Mesenchymal stem cell (in vitro differentiated cells and primary cell): Measurements from ENCODE around the gene CCDC148.

Experiments
- DNase-seq: peaks from one replicate; pipeline ENCODE4 v3.0.0-alpha.2; 2013
- H2AFZ ChIP-seq: one replicate; pipeline ENCODE4 v1.6.1; 2013; ENCODE audit warnings: low read depth, mild to moderate bottlenecking, control low read depth, inconsistent platforms, low read length, moderate library complexity
- H2AK5ac ChIP-seq: 2 replicates; pipeline ENCODE4 v1.6.1; 2013; ENCODE audit warnings: low read length, moderate library complexity, mild to moderate bottlenecking, inconsistent platforms; ENCODE audit not compliant: severe bottlenecking
- H2BK120ac ChIP-seq: one replicate; pipeline ENCODE4 v1.6.1; 2013; ENCODE audit warnings: low read depth, mild to moderate bottlenecking, inconsistent platforms, low read length, moderate library complexity
- H2BK12ac ChIP-seq, 2 experiments: one replicate each; pipeline ENCODE4 v1.6.1; 2013; ENCODE audit warnings: inconsistent platforms in 2 of 2, low read length in 2 of 2, mild to moderate bottlenecking in 2 of 2, moderate library complexity in 2 of 2, control low read depth in 1 of 2
- H2BK15ac ChIP-seq: one replicate; pipeline ENCODE4 v1.6.1; 2013; ENCODE audit warnings: mild to moderate bottlenecking, low read depth, inconsistent platforms; ENCODE audit not compliant: poor library complexity, severe bottlenecking
- H2BK5ac ChIP-seq: 2 replicates; pipeline ENCODE4 v1.6.1; 2013; ENCODE audit warnings: low read depth, mild to moderate bottlenecking, low read length, control low read depth, inconsistent platforms; ENCODE audit not compliant: poor library complexity, severe bottlenecking
- H3K14ac ChIP-seq, 2 experiments: one replicate each; pipeline ENCODE4 v1.6.1; 2013; ENCODE audit warnings: inconsistent platforms in 2 of 2, low read length in 2 of 2, control low read depth in 1 of 2, mild to moderate bottlenecking in 1 of 2, moderate library complexity in 1 of 2
- H3K18ac ChIP-seq, 2 experiments: one replicate each; pipeline ENCODE4 v1.6.1; 2013; ENCODE audit warnings: inconsistent platforms in 2 of 2, low read length in 2 of 2, control low read depth in 1 of 2, low read depth in 1 of 2, mild to moderate bottlenecking in 1 of 2
- H3K23ac ChIP-seq, 2 experiments: one replicate each; pipeline ENCODE4 v1.6.1; 2013; ENCODE audit warnings: inconsistent platforms in 2 of 2, low read length in 2 of 2, mild to moderate bottlenecking in 2 of 2, moderate library complexity in 2 of 2, control low read depth in 1 of 2
- H3K27ac ChIP-seq: 2 replicates; pipeline ENCODE4 v1.5.1; 2013; ENCODE audit warnings: mild to moderate bottlenecking, moderate library complexity, low read length, control low read depth, inconsistent platforms; ENCODE audit not compliant: poor library complexity, severe bottlenecking
- H3K27me3 ChIP-seq, 2 experiments: 2 replicates each; pipeline versions ENCODE4 v1.6.1 to v1.7.0; 2013; ENCODE audit warnings: low read length in 2 of 2, mild to moderate bottlenecking in 2 of 2, moderate library complexity in 2 of 2, control low read depth in 1 of 2, inconsistent platforms in 1 of 2; ENCODE audit not compliant: control insufficient read depth in 1 of 2, insufficient read depth in 1 of 2
- H3K36me3 ChIP-seq, 2 experiments: 2 replicates each; pipeline versions ENCODE4 v1.6.1 to v1.7.0; 2013; ENCODE audit warnings: low read length in 2 of 2, control low read depth in 1 of 2, inconsistent platforms in 1 of 2, low read depth in 1 of 2, mild to moderate bottlenecking in 1 of 2; ENCODE audit not compliant: insufficient read depth in 2 of 2, control insufficient read depth in 1 of 2
- H3K4ac ChIP-seq, 2 experiments: one replicate each; pipeline ENCODE4 v1.6.1; 2013; ENCODE audit warnings: inconsistent platforms in 2 of 2, low read length in 2 of 2, mild to moderate bottlenecking in 2 of 2, moderate library complexity in 2 of 2, control low read depth in 1 of 2, low read depth in 1 of 2
- H3K4me1 ChIP-seq: 2 replicates; pipeline ENCODE4 v1.6.1; 2013; ENCODE audit warnings: low read depth, low read length, control low read depth; ENCODE audit not compliant: control insufficient read depth, insufficient read depth
- H3K4me2 ChIP-seq: 2 replicates; pipeline ENCODE4 v1.6.1; 2013; ENCODE audit warnings: low read length, mild to moderate bottlenecking, inconsistent platforms; ENCODE audit not compliant: poor library complexity, severe bottlenecking
- H3K4me3 ChIP-seq, 2 experiments: 2 replicates each; pipeline versions ENCODE4 v1.5.1 to v1.7.0; 2013; ENCODE audit warnings: low read length in 2 of 2, mild to moderate bottlenecking in 2 of 2, control low read depth in 1 of 2, low read depth in 1 of 2; ENCODE audit not compliant: insufficient read depth in 1 of 2
- H3K79me1 ChIP-seq: replicated peaks from 2 replicates; pipeline ENCODE4 v1.6.1; 2013; ENCODE audit warnings: mild to moderate bottlenecking, control low read depth, low read length, inconsistent platforms; ENCODE audit not compliant: poor library complexity, severe bottlenecking
- H3K9ac ChIP-seq: 2 replicates; pipeline ENCODE4 v1.7.0; 2013; ENCODE audit warnings: mild to moderate bottlenecking, low read length, moderate library complexity
- H3K9me3 ChIP-seq: 2 replicates; pipeline ENCODE4 v1.7.0; 2013; ENCODE audit warnings: mild to moderate bottlenecking, low read length; ENCODE audit not compliant: control insufficient read depth
- H4K8ac ChIP-seq: one replicate; pipeline ENCODE4 v1.6.1; 2013; ENCODE audit warnings: inconsistent platforms, mild to moderate bottlenecking, low read length, moderate library complexity
- H4K91ac ChIP-seq: one replicate; pipeline ENCODE4 v1.6.1; 2013; ENCODE audit warnings: mild to moderate bottlenecking, low read length, inconsistent platforms
- WGBS: methylation state at CpG from one replicate; pipeline ENCODE4 v1.1.7; 2013; ENCODE audit warnings: mixed read lengths; 5-methylcytosine and 5-hydroxymethylcytosine counted together

CCDC148 gene

DNA sequence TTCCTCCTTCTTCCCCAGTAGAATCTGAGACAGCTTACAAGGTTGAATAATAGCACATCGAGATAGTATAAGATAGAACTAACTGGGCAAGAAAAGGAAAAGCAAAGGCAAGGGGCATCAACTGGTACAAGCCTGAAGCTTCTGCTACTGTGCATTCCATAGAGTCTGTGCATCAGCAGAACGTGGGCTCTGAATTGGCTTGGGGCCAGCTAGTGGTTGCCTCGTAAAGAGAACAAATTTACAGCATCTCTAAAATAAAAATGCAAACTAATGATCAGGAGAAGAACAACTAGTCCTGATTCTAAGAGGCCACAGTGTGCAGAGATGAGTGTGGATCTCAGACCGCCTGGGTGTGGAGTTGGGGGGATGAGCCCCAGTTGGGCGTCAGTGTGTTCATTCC, 318.3 kb downstream of the CCDC148 start:
- Histone ChIP-seq H3K27me3 (no peaks in the 10 kb centered on the region), H3K14ac (no peak overlapping the region), H3K9me3 (no peaks in the 10 kb centered on the region), H2BK12ac (no peak overlapping the region), H2BK5ac (no peak overlapping the region), H3K4me2 (no peak overlapping the region), H3K79me1 (no peaks in the 10 kb centered on the region), H3K18ac (no peak overlapping the region), H4K91ac (no peak overlapping the region), H3K23ac (no peak overlapping the region), H3K9ac (no peak overlapping the region), H3K4me1 (no peaks in the 10 kb centered on the region), H2AK5ac (no peak overlapping the region), H3K27ac (no peak overlapping the region), H3K36me3 (no peaks in the 10 kb centered on the region), H2AFZ (no peak overlapping the region), H2BK15ac (no peak overlapping the region), H3K4me3 (no peak overlapping the region), H2BK120ac (no peak overlapping the region), H4K8ac (no peak overlapping the region), H3K4ac (no peak overlapping the region)
- WGBS, result 84% methylated on average over 4 of the region's 5 CpGs
- DNase-seq, result no peak

DNA sequence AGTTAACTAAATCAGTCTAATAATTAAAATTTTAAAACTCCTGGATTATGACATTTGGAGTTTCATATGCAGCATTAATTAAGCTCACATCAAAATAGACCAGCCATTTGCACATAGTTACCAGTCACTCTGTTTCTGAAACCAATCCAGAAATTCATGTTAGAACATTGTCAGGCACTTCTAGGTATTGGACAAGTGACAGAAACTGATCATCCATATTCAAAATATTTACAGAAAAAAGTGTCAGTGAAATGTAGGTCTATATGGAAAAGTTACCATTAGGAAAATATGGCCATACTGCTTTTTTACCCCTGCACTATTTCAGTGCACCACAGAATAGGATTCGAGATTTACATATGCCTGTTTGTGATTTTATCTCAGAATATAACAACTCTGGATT, 321.5 kb downstream of the CCDC148 start:
- H3K9ac ChIP-seq, result no peak overlapping the region
- no peak overlapping the region for H3K18ac ChIP-seq
- no peak overlapping the region for H3K4me2 ChIP-seq
- no peak for DNase-seq
- H3K14ac ChIP-seq, result no peak overlapping the region
- H2BK12ac ChIP-seq, result no peak overlapping the region
- no peaks in the 10 kb centered on the region for H3K27me3 ChIP-seq
- no peak overlapping the region for H4K91ac ChIP-seq
- H3K27ac ChIP-seq, result no peak overlapping the region
- H3K4me3 ChIP-seq, result no peak overlapping the region
- no peak overlapping the region for H3K23ac ChIP-seq
- no peaks in the 10 kb centered on the region for H3K36me3 ChIP-seq
- WGBS, result 87% methylated on average over 1 of the region's 1 CpG
- H2BK15ac ChIP-seq, result no peak overlapping the region
- no peak overlapping the region for H4K8ac ChIP-seq
- no peak overlapping the region for H3K4ac ChIP-seq
- no peak overlapping the region for H2BK120ac ChIP-seq
- H3K4me1 ChIP-seq, result peaks cover 4% of the 10 kb centered on the region
- no peak overlapping the region for H2BK5ac ChIP-seq
- H2AFZ ChIP-seq, result no peak overlapping the region
- no peak overlapping the region for H2AK5ac ChIP-seq
- no peaks in the 10 kb centered on the region for H3K9me3 ChIP-seq
- no peaks in the 10 kb centered on the region for H3K79me1 ChIP-seq

DNA sequence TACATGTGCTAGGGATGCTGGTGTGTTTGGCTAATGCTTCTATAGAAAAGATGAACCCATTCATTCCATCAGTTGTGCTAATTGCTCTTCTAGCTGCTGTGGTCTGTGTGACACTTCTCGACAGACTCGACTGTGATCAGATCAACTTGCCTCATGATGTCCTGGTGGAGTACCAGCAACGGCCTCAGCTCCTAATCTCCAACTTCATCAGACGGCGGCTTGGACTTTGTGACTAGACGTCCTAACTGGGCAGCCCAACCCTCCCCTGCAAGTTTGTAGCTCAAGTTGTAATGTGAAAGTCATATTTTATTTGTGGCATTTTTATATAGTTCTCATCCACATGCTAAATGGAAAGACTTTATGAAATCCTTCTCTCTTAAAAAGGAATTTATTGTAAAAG, 321.9 kb downstream of the CCDC148 start:
- Histone ChIP-seq H3K36me3 (no peaks in the 10 kb centered on the region), H2BK120ac (no peak overlapping the region), H4K8ac (no peak overlapping the region), H3K27ac (no peak overlapping the region), H3K79me1 (no peaks in the 10 kb centered on the region), H3K27me3 (no peaks in the 10 kb centered on the region), H3K4me1 (peaks cover 4% of the 10 kb centered on the region), H2AK5ac (no peak overlapping the region), H3K4me2 (no peak overlapping the region), H2BK15ac (no peak overlapping the region), H3K18ac (no peak overlapping the region), H2AFZ (no peak overlapping the region), H4K91ac (no peak overlapping the region), H2BK5ac (no peak overlapping the region), H3K9ac (no peak overlapping the region), H2BK12ac (no peak overlapping the region), H3K9me3 (no peaks in the 10 kb centered on the region), H3K14ac (no peak overlapping the region), H3K4ac (no peak overlapping the region), H3K4me3 (no peak overlapping the region), H3K23ac (no peak overlapping the region)
- DNase-seq, result no peak
- 90% methylated on average over 2 of the region's 6 CpGs for WGBS

DNA sequence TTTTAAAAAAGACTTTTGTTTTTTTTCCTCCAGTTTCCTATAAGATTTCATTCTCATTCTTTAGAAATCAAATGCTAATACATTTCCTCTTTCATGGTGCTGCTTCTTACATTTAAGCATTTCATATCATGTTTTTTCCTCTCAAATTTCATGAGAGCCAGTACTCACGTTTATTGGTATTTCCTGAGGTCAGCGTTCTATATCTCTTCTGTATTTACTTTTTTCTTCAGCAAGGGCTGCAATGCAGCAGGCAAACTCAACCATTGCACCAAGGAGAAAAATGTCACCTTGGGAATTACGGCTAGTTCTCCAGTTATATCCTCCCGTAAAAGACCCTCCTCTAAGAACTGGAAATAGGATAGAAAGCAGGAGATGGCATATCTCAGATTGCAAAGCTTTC, 322.5 kb downstream of the CCDC148 start:
- WGBS, result 67% methylated on average over 2 of the region's 4 CpGs
- Histone ChIP-seq H3K14ac (no peak overlapping the region), H3K4ac (no peak overlapping the region)

More for the DNA sequence above, 322.5 kb downstream of the CCDC148 start:
- no peak overlapping the region for H3K27ac ChIP-seq
- H3K27me3 ChIP-seq, result no peaks in the 10 kb centered on the region
- no peak overlapping the region for H2BK120ac ChIP-seq
- no peaks in the 10 kb centered on the region for H3K9me3 ChIP-seq
- no peak overlapping the region for H2AFZ ChIP-seq
- H2BK15ac ChIP-seq, result no peak overlapping the region
- no peak overlapping the region for H2AK5ac ChIP-seq
- peaks cover 6% of the 10 kb centered on the region for H3K4me1 ChIP-seq
- no peaks in the 10 kb centered on the region for H3K79me1 ChIP-seq
- no peak overlapping the region for H3K18ac ChIP-seq
- H3K9ac ChIP-seq, result no peak overlapping the region
- no peak overlapping the region for H2BK5ac ChIP-seq
- H3K23ac ChIP-seq, result no peak overlapping the region
- no peak overlapping the region for H3K4me3 ChIP-seq
- no peak overlapping the region for H4K91ac ChIP-seq
- DNase-seq, result no peak
- no peaks in the 10 kb centered on the region for H3K36me3 ChIP-seq
- no peak overlapping the region for H3K4me2 ChIP-seq
- H2BK12ac ChIP-seq, result no peak overlapping the region
- H4K8ac ChIP-seq, result no peak overlapping the region
